IMR-90 (cell line): ENCODE measurements around the gene ODF2.

ENCODE experiments used
- CTCF ChIP-seq: conservative IDR thresholded peaks from 2 replicates; pipeline ENCODE4 v1.5.1; 2012; ENCODE audit warnings: mild to moderate bottlenecking, low read depth, low read length, improper control_type of control experiment
- MXI1 ChIP-seq: IDR thresholded peaks from 2 replicates; pipeline ENCODE4 v1.6.1; 2012; ENCODE audit warnings: low read depth, mild to moderate bottlenecking, low read length, moderate library complexity, borderline replicate concordance

GRCh38 chr9:128429513-128430086 is 26.2 kb upstream of the ODF2 start:
- TF ChIP-seq CTCF: no peak
- no peak for TF ChIP-seq MXI1
